Smooth muscle cell of the brain vasculature (primary cell): ENCODE data around the gene ZNF541.
"Not testable (repeated sequence)": the region's sequence is repeated elsewhere in the genome, so short reads cannot be mapped to it uniquely, and the experiment has no call there.

Experiments used
- DNase-seq: peaks from one replicate; pipeline ENCODE4 v3.0.0-alpha.2; 2012; ENCODE audit warnings: low read depth, low spot score

Gene ZNF541

DNA sequence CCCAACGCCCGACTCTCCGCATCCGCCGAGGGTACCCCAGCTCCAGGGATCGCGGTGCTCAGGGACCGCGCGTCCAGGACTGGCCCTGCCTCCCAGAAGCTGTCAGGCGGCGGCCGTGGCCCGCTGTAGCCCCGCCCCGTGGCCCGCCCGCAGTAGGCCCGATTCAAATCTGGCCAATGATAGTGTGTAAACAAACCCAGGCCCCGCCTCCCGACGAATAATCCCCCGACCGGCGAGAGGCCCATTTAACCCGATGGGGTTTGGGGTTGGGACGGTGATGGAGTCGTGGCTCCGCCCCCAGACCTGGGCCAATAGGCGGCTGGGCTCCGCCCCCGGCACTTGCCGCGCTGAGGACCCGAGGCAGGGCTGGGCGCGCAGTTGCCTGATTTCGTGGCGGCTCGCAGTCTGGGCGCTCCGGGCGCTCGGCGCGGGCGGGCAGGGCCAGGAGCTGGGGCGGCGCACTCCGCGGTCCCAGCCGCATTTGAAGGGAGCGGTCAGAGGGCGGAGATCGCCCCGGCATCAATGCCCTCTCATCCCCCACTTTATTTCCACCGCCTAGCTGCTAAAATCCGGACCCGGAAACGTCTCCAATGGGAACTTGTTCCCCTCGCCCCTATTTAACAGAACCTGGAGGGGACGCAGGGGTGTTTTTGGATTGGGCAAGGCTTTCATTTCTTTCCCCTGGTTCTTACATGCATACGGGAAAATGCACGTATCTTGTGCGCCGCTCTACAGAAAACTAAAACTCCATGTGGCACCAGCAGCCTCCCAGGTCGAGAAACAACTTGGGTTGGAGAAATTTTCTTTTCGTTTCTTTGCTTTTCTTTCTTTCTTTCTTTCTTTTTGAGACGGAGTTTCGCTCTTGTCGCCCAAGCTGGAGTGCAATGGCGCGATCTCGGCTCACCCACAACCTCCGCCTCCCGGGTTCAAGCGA is 27.6 kb upstream of the ZNF541 start:
- DNase-seq: peak; percentile 97

DNA sequence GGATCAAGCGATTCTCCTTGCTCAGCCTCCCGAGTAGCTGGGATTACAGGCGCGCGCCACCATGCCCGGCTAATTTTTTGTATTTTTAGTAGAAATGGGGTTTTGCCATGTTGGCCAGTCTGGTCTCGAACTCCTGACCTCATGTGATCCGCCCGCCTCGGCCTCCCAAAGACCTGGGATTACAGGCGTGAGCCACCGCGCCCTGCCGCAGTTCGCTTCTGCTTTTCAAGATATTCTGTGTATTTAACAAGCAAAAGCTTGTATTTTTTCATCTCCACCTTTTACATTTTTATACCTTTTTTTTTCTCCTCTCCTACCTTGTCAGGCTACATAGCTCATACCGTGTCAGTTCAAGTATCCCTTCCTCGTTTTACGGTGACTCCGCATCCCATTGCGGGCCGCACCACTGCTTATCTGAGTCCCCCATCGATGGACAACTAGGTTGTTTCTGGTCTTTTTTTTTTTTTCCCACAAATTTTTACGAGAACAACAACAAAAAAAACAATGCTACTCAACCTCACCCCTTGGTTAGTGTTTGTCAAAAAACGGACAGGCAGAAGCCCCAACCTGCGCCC is 26.8 kb upstream of the ZNF541 start:
- DNase-seq: not testable (repeated sequence)

DNA sequence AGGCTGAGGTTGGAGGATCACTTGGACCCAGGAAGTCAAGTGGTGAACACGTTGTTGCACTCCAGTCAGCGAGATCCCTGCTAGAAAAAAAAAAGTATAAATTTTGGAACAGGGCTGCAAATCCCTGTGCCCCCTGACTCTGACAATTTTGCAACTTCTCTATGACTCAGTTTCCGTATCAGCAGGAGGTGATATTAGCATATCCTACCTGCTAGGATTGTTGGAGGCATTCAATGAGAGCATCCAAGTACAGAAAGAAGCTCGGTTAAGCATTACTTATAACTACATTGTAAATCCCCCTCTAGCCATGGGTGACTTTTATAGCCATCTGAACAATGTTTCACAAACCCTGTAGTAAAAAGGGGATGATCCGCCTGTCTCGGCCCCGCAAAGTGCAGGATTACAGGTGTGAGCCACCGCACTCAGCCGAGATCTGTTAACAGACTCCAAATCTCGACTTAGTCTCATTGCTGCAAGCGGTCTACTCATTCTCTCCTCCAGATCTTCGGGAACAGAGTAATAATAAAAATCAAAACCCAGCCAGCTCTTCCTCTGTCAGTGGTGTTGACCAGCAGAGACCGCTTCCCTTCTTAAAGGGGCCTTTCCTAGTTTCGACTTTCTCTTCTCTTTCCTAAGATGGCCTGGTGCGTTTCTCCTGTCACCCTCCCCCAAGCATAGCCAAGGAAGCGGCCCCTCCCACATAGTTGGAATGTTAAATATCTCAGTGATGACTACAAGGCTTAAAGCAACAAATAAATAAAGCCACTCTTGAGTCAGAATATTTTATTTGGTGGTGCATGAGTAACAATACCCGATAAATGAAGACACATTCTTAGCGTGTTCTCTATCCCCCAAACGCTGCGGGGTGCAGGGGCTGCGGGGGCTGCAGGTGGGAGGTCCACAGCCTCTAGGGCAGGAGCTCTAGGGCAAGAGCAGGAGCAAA is 25.7 kb upstream of the ZNF541 start:
- peak; percentile 79 for DNase-seq

DNA sequence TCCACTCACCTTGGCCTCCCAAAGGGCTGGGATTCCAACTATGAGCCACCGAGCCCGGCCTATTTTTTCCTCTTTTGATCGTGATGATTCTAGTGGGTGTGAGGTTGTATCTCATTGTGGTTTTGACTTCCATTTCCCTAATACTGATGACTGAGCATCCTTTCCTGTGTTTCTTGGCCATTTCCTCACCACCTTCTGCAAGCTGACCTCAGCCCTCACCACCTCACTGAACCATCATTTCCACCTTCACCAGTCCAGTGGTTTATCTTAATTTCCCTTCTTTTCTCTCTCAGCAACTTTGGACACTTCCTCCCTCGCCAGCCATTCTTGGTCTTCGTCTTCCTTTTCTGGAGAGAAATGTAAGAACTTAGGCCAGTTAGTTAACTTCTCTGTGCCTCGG is 23.0 kb upstream of the ZNF541 start:
- no peak for DNase-seq

DNA sequence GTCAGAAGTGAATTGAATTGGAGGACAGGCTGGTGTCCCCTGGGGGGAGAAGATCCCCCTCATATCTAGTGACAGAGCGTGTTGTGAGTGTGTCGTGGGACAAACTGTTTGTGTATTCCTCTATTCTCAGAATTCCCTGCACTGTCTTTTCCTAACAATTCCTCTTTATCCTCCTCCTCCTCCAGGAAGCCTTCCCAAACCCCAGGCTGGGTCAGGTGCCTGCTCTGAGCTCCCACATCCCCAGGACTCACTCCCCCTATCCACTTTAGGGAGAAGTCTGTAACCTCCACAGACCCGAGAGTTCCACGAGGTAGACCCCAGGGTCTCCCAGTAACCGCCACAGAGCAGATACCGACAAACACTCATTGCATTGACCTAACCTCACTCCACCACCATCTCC is 20.9 kb upstream of the ZNF541 start:
- no peak for DNase-seq

DNA sequence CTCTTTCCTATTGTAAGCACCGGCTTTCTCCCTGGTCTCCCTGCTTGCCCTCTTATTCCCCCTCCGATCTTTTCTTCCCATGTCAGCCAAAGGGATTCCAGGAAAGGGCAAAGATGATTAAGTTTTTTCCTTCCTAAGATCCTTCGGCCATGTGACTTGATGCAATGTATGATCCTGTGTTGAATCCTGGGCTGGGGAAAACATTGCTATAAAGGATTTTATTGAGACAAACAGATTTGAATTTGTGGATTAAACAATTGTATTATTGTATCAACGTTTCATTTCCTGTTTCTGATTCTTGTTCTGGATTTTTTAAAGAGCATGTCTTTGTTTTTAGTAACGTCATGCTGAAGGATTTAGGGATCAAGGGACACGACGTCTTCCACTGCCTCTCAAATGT is 16.9 kb upstream of the ZNF541 start:
- DNase-seq: no peak

DNA sequence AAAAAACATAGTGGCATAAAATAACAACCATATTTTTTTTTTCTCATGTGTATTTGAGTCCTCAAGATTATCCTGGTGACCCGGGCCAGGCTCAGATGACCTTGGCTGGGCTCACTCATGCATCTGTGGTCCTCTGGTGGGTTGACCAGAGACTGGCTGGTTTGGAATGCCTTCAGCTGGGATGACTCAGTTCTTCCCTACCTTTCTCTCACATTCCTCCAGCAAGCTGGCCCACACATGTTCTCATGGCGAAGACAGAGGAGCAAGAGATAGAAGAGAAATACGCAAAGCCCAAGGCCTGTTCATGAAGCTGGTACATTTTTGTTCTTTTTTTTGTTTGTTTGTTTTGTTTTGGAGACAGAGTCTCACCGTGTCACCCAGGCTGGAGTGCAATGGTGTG is 14.3 kb upstream of the ZNF541 start:
- DNase-seq: no peak

DNA sequence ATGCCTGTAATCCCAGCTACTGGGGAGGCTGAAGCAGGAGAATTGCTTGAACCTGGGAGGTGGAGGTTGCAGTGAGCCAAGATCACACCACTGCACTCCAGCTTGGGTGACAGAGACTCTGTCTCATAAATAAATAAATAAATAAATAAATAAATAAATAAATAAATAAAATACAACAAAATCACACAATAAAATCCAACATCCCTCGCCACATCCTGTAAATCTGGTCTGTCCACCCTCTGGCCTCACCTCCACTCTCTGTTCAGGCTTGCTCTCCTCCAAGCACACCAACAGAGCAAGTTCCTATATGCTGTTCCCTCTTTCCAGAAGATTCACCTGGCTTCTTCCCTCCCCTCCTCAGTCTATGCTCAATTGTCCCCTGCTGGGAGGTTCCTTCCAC is 10.2 kb upstream of the ZNF541 start:
- DNase-seq: not testable (repeated sequence)

DNA sequence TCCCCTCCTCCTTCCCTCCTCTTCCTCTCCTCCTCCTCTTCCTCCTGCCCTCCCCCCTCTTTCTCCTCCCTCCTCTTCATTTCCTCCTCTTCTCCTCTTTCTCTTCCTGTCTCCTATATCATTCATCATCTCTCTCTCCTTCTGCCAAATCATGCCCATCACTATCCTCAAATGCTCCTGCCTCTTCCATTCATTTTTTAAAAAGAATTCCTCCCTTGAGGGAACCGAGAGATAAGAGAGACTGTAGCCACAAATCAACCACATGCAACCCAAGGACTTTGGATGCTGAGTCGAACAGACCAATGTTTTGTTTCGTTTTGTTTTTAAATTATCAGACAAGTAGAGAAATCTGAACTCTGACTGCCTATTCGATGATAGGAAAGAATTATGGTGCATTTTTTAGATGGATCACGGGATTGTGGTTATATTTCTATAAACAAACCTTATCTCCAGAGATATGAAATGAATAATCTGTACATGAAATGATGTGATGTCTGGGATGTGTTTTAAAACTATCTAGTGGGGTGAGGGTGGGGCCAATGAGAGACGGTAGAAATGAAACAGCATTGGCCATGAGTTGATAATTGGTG is 9.5 kb upstream of the ZNF541 start:
- no peak for DNase-seq

DNA sequence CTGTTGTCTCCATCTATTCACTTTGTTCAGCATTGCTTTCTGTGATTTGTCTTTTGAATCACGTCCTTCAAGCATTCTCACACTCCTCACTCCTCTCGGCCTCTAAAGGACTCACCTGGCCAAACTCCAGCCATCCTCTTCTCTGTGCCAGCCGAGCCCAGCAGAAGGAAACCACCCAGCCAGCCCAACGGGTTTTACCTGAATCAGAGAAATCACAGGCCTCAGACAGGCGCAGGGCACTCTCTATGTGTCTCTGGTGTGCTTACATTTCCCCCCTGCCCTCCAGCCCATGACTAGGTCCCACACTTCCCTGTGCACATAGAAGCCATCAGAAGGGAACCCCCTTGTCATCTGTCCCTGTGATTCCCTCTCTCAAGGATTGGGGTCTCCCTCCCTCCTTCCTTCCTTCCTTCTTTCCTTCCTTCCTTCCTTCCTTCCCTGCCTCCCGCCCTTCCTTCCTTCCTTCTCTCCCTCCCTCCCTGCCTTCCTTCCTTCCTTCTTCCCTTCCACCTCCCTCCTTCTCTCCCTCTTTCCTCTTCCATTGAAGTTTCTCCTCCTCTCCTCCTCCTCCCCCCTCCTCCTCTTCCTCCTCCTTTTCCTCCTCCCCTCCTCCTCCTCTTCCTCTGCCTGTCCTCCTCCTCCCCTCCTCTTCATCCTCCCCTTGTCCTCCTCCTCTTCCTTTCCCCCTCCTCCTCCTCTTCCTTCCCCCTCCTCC is 8.8 kb upstream of the ZNF541 start:
- no peak for DNase-seq

DNA sequence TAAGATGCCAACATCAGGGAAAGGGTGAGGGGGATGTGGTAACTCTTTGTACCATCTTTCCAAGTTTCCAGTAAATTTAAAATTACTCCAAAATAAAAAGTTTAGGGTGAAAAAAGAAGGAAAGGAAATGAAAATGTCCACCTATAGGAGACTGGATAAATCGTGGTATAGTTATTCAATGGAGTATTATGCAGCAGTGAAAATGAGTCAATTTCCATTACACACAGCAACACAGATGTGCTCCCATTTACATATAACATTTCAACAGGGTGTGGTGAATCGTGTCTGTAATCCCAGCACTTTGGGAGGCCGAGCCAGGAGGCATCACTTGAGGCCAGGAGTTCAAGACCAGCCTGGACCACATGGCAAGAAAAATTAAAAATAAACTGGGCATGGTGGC is 7.4 kb upstream of the ZNF541 start:
- DNase-seq: no peak

DNA sequence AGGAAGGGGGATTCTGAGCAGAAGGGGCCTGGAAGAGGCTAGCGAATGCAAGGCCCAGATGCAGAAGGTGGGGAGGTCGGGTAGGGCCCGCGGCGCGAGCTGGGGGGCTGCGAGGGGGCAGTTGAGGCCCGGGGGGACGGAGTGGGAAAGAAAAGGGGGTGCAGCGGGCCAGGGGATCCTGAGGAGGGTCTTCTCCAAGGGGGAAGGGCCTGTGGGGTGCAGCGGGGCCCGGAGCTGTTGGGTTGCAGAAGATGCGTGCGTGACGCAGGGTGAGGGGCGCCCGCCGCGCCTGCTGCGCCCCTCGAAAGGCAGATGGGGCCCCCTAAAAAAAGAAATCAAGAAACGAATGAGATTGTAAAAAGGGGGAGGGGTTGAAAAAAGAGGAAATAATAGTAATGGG is 313 bp downstream of the ZNF541 start:
- no peak for DNase-seq

DNA sequence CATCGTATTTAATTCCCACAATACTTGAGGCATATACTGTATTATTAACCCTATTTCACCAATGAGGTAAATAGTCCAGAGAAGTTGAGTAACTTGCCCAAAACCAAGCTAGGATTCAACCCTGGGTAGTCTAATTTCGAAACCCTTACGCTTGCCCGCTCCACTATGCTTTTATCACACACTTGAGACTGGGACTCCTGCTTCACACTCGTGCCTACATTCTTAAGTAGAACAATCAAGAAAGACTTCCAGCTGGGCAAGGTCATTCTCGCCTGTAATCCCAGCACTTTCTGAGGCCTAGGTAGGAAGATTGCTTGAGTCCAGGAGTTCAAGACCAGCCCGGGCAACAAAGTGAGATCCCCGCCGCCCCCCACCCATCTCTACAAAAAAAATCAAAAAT is 3.6 kb downstream of the ZNF541 start:
- DNase-seq: no peak

DNA sequence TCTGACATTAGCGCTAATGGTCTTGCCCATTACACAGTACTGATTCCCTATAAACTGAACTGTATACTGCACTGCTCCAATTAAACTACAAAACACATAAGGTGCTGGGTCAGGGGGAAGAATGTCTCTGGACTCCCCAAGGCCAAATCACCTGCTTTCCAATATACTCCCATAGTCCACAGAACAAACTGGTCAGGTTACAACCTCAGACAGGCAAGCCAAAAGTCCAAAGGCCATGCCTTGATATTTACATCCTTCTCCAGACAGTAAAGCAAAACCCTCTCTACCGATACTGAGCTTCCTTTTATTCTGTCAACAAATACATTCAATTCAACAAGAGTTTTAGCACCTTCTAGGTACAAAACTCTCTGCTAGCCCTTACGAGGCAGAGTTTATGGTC is 8.9 kb downstream of the ZNF541 start:
- DNase-seq: no peak

DNA sequence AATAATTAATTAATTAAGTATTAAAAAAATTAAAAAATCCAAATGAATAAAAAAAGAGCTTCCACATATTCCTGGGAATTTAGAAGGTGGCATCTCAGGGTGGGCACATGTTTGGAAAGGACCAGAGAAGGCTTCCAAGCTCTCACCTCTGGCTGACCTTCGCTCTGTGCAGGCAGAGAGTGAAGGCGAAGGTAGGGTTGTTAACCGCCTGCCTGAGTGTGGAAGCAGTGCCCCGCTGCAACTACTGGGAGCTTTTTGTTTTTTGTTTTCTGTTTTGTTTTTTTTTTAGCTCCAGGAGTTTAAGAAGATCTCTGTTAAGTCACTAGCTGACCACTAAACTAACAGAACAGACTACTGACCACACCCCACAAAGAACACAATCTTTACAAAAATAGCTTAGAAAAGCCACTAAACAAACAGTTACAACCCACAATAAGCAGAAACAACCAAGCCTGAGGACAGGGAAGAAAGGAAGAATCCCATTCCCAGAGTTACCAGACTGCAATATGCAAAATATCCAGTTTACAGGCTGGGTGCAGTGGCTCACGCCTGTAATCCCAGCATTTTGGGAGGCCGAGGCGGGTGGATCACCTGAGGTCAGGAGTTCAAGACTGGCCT is 11.4 kb downstream of the ZNF541 start:
- no peak for DNase-seq

DNA sequence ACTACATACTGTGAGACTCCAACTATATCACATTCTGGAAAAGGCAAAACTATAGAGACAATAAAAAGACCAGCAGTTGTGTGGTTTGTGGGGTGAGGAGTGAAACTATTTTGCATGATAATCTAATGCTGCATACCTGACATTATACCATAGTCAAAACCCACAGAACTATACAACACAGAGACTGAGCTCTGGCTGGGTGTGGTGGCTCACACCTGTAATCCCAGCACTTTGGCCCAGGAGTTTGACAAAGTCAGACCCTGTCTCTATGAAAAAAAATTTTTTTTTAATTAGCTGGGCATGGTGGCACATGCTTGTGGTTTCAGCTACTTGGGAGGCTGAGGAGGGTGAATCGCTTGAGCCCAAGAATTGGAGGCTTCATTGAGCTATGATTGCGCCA is 11.9 kb downstream of the ZNF541 start:
- no peak for DNase-seq

DNA sequence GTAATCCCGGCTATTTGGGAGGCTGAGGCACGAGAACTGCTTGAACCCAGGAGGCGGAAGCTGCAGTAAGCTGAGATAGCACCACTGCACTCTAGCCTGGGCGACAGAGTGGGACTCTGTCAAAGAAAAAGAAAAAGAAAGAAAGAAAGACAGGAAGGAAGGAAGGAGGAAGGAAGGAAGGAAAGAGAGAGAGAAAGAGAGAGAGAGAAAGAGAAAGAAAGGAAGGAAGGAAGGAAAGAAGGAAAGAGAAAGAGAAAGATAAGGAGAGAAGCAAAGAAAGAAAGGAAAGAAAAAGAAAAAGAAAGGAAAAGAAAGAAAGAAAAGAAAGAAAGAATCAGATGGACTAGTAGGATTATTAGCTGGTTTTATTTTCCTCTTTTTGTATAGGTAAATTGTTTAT is 22.8 kb downstream of the ZNF541 start:
- DNase-seq: no peak

DNA sequence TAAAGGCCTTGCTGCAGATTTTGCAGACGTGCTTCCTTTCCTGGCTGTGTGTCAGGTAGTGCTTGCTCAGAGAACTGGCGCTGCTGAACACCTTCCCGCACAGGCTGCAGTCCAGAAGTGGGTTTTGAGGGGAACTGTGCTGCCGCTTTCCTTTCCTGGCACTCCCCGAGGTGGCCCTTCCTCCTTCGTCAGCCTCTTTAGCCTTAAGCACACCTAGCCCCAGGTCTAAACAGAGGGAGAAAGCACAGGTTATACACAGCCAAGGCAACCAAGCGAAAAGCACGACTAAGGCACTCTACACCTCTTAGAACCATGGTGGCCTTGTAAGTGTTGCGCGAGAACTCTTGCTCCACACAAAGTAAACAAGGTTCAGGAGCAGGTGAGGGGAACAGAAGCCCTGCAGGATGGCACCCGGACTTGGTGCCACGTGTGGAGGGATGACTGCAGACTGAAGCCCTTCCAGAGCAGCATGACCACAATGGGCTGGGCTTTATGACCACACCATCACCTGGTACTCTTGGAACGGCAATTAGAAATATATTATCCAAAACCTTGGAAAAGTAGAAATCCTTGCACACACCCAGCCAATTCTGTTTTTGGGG is 23.6 kb downstream of the ZNF541 start:
- DNase-seq: no peak

DNA sequence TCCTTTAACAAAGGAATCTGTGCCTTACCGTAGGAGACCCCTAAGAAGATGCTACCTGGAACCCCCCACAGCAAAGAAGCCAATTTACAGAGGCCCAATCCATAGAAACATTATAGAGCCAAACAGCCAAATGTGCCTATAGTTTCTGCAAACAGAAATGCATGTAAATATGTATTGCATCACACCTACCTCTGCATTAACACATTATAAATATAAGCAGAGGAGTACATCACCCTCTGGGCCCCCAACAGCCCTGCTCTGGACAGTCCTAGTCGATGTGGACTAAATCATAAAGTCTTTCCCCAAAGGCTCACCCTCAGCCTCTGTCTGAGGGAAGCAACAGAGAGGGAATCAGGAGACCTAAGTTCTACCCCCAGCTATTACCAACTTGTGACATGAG is 25.7 kb downstream of the ZNF541 start:
- no peak for DNase-seq
